Measurements from ENCODE around the gene CEP170B.

DNA sequence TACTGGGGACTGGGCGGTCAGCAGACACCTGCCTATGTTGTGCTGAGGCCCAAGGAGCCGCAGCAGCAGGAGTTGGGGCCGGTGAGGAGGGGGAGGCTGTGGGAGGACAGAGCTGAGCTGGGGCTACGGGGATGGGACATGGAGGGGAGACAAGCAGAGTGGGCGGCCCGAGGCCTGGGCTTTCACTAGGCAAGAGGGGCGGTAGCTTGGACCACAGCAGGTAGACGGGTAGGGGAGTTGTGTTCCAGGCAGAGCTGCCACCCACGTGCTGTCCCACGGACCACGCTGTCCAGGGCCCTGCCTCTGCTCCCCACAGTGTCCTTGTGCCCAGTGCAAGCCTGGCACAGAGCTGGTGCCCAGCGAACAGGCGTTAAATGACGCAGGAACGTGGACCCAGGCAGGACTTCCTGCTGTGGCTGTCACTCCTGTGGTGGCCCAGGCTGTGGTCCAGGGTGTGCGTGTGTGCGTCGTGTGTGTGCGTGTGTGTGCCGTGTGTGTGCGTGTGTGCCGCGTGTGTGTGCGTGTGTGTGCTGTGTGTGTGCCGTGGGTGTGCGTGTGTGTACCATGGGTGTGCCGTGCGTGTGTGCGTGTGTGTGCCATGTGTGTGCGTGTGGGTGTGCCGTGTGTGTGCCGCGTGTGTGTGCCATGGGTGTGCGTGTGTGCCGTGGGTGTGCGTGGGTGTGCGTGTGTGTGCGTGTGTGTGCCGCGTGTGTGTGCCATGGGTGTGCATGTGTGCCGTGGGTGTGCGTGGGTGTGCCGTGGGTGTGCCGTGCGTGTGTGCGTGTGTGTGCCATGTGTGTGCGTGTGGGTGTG is 6.8 kb downstream of the CEP170B start:
- TF ChIP-seq, protein P1, sequence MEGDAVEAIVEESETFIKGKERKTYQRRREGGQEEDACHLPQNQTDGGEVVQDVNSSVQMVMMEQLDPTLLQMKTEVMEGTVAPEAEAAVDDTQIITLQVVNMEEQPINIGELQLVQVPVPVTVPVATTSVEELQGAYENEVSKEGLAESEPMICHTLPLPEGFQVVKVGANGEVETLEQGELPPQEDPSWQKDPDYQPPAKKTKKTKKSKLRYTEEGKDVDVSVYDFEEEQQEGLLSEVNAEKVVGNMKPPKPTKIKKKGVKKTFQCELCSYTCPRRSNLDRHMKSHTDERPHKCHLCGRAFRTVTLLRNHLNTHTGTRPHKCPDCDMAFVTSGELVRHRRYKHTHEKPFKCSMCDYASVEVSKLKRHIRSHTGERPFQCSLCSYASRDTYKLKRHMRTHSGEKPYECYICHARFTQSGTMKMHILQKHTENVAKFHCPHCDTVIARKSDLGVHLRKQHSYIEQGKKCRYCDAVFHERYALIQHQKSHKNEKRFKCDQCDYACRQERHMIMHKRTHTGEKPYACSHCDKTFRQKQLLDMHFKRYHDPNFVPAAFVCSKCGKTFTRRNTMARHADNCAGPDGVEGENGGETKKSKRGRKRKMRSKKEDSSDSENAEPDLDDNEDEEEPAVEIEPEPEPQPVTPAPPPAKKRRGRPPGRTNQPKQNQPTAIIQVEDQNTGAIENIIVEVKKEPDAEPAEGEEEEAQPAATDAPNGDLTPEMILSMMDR (conservative IDR thresholded peaks at IDR 0.05), result no peak
- no peak for TF ChIP-seq ZFX (IDR thresholded peaks at IDR 0.05)
